ENCODE results near the gene GRIK3.

GRIK3 gene

GRCh38 chr1:36913484-36914060 lies 120.7 kb downstream of the GRIK3 start:
- no peak for TF ChIP-seq USF1 (IDR thresholded peaks at IDR 0.05)
- TF ChIP-seq CEBPB (IDR thresholded peaks at IDR 0.05) = no peak
- TF ChIP-seq YY1 (IDR thresholded peaks at IDR 0.05; ENCODE audit: low read depth) = no peak
- TF ChIP-seq FOXM1 (IDR thresholded peaks at IDR 0.05; ENCODE audit: borderline replicate concordance, low read depth) = no peak
- TF ChIP-seq RAD21 (IDR thresholded peaks at IDR 0.05; ENCODE audit: low read depth) = no peak

GRCh38 chr1:36913016-36913415 lies 121.3 kb downstream of the GRIK3 start:
- TF ChIP-seq FOXM1 (IDR thresholded peaks at IDR 0.05; ENCODE audit: borderline replicate concordance, low read depth) = no peak
- TF ChIP-seq MAX (IDR thresholded peaks at IDR 0.05) = no peak

GRCh38 chr1:36912365-36912865 lies 121.9 kb downstream of the GRIK3 start:
- TF ChIP-seq TCF12 (IDR thresholded peaks at IDR 0.05; ENCODE audit: low read depth) (no peak), NFIC (IDR thresholded peaks at IDR 0.05) (no peak), FOXM1 (IDR thresholded peaks at IDR 0.05; ENCODE audit: borderline replicate concordance, low read depth) (no peak), REST (IDR thresholded peaks at IDR 0.05; ENCODE audit: low read depth) (no peak), ZBTB7A (IDR thresholded peaks at IDR 0.05; ENCODE audit: low read depth) (no peak), TAF1 (IDR thresholded peaks at IDR 0.05; ENCODE audit: low read depth) (no peak), YY1 (IDR thresholded peaks at IDR 0.05; ENCODE audit: low read depth) (no peak), RAD21 (IDR thresholded peaks at IDR 0.05; ENCODE audit: low read depth) (no peak), EP300 (IDR thresholded peaks at IDR 0.05; ENCODE audit: borderline replicate concordance) (no peak), TEAD4 (IDR thresholded peaks at IDR 0.05) (no peak), USF1 (IDR thresholded peaks at IDR 0.05) (no peak), CEBPB (IDR thresholded peaks at IDR 0.05) (no peak)

- TF ChIP-seq ZBTB7A (IDR thresholded peaks at IDR 0.05; ENCODE audit: low read depth) (no peak), EP300 (IDR thresholded peaks at IDR 0.05; ENCODE audit: borderline replicate concordance) (no peak), TEAD4 (IDR thresholded peaks at IDR 0.05) (no peak), TCF12 (IDR thresholded peaks at IDR 0.05; ENCODE audit: low read depth) (no peak), EGR1 (IDR thresholded peaks at IDR 0.05) (no peak), MAX (IDR thresholded peaks at IDR 0.05) (no peak)
These were observed 122.6 kb downstream of the GRIK3 start for GRCh38 chr1:36911561-36912364.

GRCh38 chr1:36910886-36911540 lies 123.3 kb downstream of the GRIK3 start:
- TF ChIP-seq TEAD4 (IDR thresholded peaks at IDR 0.05) = no peak
- TF ChIP-seq TCF12 (IDR thresholded peaks at IDR 0.05; ENCODE audit: low read depth) = no peak
- TF ChIP-seq NFIC (IDR thresholded peaks at IDR 0.05) = no peak

GRCh38 chr1:36909946-36910725 lies 124.2 kb downstream of the GRIK3 start:
- no peak for TF ChIP-seq EGR1 (IDR thresholded peaks at IDR 0.05)
- TF ChIP-seq ZBTB7A (IDR thresholded peaks at IDR 0.05; ENCODE audit: low read depth) = no peak

- no peak for TF ChIP-seq MAX (IDR thresholded peaks at IDR 0.05)
These were observed 126.2 kb downstream of the GRIK3 start for GRCh38 chr1:36908096-36908495.

GRCh38 chr1:36906555-36906954 lies 127.8 kb downstream of the GRIK3 start:
- TF ChIP-seq CEBPB (IDR thresholded peaks at IDR 0.05) (no peak), RAD21 (IDR thresholded peaks at IDR 0.05; ENCODE audit: low read depth) (no peak), MAX (IDR thresholded peaks at IDR 0.05) (no peak), YY1 (IDR thresholded peaks at IDR 0.05; ENCODE audit: low read depth) (no peak), USF1 (IDR thresholded peaks at IDR 0.05) (no peak), EP300 (IDR thresholded peaks at IDR 0.05; ENCODE audit: borderline replicate concordance) (no peak)
